SK-N-SH treated with all-trans-retinoic acid at 6 μM for 48 hours (cell line): ENCODE results near the gene ADGRA3.

Source experiments
- ARNTL ChIP-seq: fragments of 450-650 bp; formaldehyde crosslinking; IDR thresholded peaks from 2 replicates; pipeline ENCODE4 v1.5.0; 2020; ENCODE audit warnings: low read depth, mild to moderate bottlenecking, moderate library complexity, borderline replicate concordance
- CREB5 ChIP-seq: fragments of 250-450 bp; sonication (Bioruptor Pico); IDR thresholded peaks from 2 replicates; pipeline ENCODE4 v1.5.1; 2020; ENCODE audit warnings: low read depth, mild to moderate bottlenecking, moderate library complexity
- ESRRG ChIP-seq: fragments of 250-450 bp; sonication (Bioruptor Pico); IDR thresholded peaks from 2 replicates; pipeline ENCODE4 v1.6.1; 2021; ENCODE audit warnings: mild to moderate bottlenecking
- RARB ChIP-seq: fragments of 250-450 bp; sonication (Bioruptor Pico); IDR thresholded peaks from 2 replicates; pipeline ENCODE4 v1.8.0; 2021; ENCODE audit warnings: mild to moderate bottlenecking, moderate library complexity
- TSHZ2 ChIP-seq: fragments of 250-450 bp; sonication (Bioruptor Pico); IDR thresholded peaks from 2 replicates; pipeline ENCODE4 v1.5.0; 2020; ENCODE audit warnings: mild to moderate bottlenecking, moderate library complexity
- ZC3H10 ChIP-seq: fragments of 250-450 bp; sonication (Bioruptor Pico); IDR thresholded peaks from 2 replicates; pipeline ENCODE4 v1.5.1; 2021; ENCODE audit warnings: mild to moderate bottlenecking, moderate library complexity
- ZFP3 ChIP-seq: fragments of 250-450 bp; sonication (Bioruptor Pico); IDR thresholded peaks from 2 replicates; pipeline ENCODE4 v1.5.0; 2020; ENCODE audit warnings: mild to moderate bottlenecking, moderate library complexity
- ZNF565 ChIP-seq: fragments of 450-650 bp; formaldehyde crosslinking; conservative IDR thresholded peaks from 2 replicates; pipeline ENCODE4 v1.5.0; 2020; ENCODE audit warnings: low read depth, mild to moderate bottlenecking, moderate library complexity

- TF ChIP-seq ZNF565 (CRISPR knock-in tag) (no peak), TSHZ2 (CRISPR knock-in tag) (no peak), CREB5 (no peak), RARB (CRISPR knock-in tag) (no peak), ESRRG (CRISPR knock-in tag) (no peak), ZC3H10 (CRISPR knock-in tag) (no peak), ZFP3 (CRISPR knock-in tag) (no peak), ARNTL (CRISPR knock-in tag) (no peak)
Measured at GRCh38 chr4:22465349-22465748, 50.5 kb downstream of the ADGRA3 start.
